ENCODE data around the gene VSIG10L. TPM values are rescaled to one million over a fixed set of nuclear protein-coding genes. Genes with fewer than 3 reads are reported as not detected.

The VSIG10L gene
- total RNA-seq, 2 experiments from 2014 or later, result 0.09 to 1.6 TPM

DNA sequence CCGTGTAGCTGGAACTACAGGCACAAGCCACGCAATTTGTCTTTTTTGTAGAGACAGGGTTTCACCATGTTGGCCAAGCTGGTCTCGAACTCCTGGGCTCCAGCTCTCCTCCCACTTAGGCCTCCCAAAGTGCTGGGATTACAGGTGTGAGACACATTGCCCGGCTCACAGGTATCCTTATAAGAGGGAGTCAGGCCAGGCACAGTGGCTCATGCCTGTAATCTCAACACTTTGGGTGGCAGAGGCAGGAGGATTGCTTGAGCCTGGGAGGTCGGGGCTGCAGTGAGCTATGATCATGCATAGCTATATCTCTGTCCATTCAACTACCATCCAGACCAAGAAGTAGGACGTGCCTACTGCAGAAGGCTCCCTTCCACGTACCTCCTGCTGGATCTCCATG, 40.7 kb downstream of the VSIG10L start:
- H3K4me3 ChIP-seq (ENCODE audit: low read depth, low read length, poor library complexity, severe bottlenecking), result no peak overlapping the region
- POLR2A ChIA-PET, result interaction anchor here (0.6 kb wide), 1 partner anchor 111 kb away, joined by 6 read pairs; no protein-coding TSS in a partner anchor
- H3K79me2 ChIP-seq (ENCODE audit: insufficient read depth, low read depth, low read length), result no peaks in the 10 kb centered on the region
- no peak overlapping the region for H2AFZ ChIP-seq (ENCODE audit: low read length)
- H3K27ac ChIP-seq (ENCODE audit: low read depth, low read length, poor library complexity, severe bottlenecking), result no peak overlapping the region
- CTCF ChIA-PET (ENCODE audit: unreplicated experiment), result no interaction called here
- intact Hi-C loops (cut with micrococcal nuclease; ENCODE audit: unreplicated experiment), result no loop called here
- no peaks in the 10 kb centered on the region for H3K4me1 ChIP-seq (ENCODE audit: insufficient read depth, low read length, poor library complexity, severe bottlenecking)
- no peaks in the 10 kb centered on the region for H3K9me3 ChIP-seq (ENCODE audit: low read length)
- no peaks in the 10 kb centered on the region for H4K20me1 ChIP-seq (ENCODE audit: insufficient read depth, low read length)
- no peak for DNase-seq (ENCODE audit: low spot score)
- TF ChIP-seq EZH2phosphoT487 (IDR thresholded peaks at IDR 0.05; ENCODE audit: borderline replicate concordance, low read depth, low read length) (no peak), CTCF (conservative IDR thresholded peaks at IDR 0.05; ENCODE audit: low read length) (no peak)
- BruUV-seq (replicated peaks), result no TSS peak
- no peak overlapping the region for H3K4me2 ChIP-seq (ENCODE audit: low read length)
- H3K36me3 ChIP-seq (ENCODE audit: insufficient read depth, low read length), result no peaks in the 10 kb centered on the region
- no peaks in the 10 kb centered on the region for H3K9me2 ChIP-seq (ENCODE audit: insufficient read depth, low read length)

DNA sequence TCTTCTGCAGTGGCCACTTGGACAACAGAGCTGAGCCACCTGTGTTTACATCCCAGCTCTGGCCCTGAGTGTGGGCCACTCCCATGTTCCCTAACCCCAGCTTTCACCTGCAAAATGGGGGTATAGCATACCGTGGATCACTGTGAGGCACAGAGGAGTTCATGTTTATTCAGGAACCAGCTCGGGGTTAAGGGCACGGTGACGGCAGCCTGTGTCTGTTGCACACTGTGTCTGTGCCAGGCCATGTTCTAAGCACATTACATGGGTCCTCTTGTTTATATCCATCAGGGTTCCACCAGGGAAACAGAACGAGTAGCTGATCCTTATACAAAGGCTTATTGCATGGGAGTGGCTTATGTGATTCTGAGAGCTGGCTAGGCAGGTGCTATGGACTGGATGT, 44.5 kb downstream of the VSIG10L start:
- H4K20me1 ChIP-seq (ENCODE audit: insufficient read depth, low read length), result no peaks in the 10 kb centered on the region
- H3K79me2 ChIP-seq (ENCODE audit: insufficient read depth, low read depth, low read length), result no peaks in the 10 kb centered on the region
- no peak overlapping the region for H3K4me3 ChIP-seq (ENCODE audit: low read depth, low read length, poor library complexity, severe bottlenecking)
- TF ChIP-seq EZH2phosphoT487 (IDR thresholded peaks at IDR 0.05; ENCODE audit: borderline replicate concordance, low read depth, low read length) (no peak), CTCF (conservative IDR thresholded peaks at IDR 0.05; ENCODE audit: low read length) (no peak)
- intact Hi-C loops (cut with micrococcal nuclease; ENCODE audit: unreplicated experiment), result no loop called here
- no peak overlapping the region for H3K4me2 ChIP-seq (ENCODE audit: low read length)
- POLR2A ChIA-PET, result no interaction called here
- no peaks in the 10 kb centered on the region for H3K36me3 ChIP-seq (ENCODE audit: insufficient read depth, low read length)
- DNase-seq (ENCODE audit: low spot score), result no peak
- H3K4me1 ChIP-seq (ENCODE audit: insufficient read depth, low read length, poor library complexity, severe bottlenecking), result no peaks in the 10 kb centered on the region
- no peak overlapping the region for H3K27ac ChIP-seq (ENCODE audit: low read depth, low read length, poor library complexity, severe bottlenecking)
- no TSS peak for BruUV-seq (replicated peaks)
- H2AFZ ChIP-seq (ENCODE audit: low read length), result no peak overlapping the region
- CTCF ChIA-PET (ENCODE audit: unreplicated experiment), result no interaction called here
- H3K9me2 ChIP-seq (ENCODE audit: insufficient read depth, low read length), result no peaks in the 10 kb centered on the region
- no peaks in the 10 kb centered on the region for H3K9me3 ChIP-seq (ENCODE audit: low read length)

GRCh38 chr19:51296336-51297093, 45.4 kb downstream of the VSIG10L start:
- TF ChIP-seq CTCF (conservative IDR thresholded peaks at IDR 0.05; ENCODE audit: low read length) (peak; percentile 25; the same call in 1 of the 2 replicates), EZH2phosphoT487 (IDR thresholded peaks at IDR 0.05; ENCODE audit: borderline replicate concordance, low read depth, low read length) (no peak)
- H3K4me1 ChIP-seq (ENCODE audit: insufficient read depth, low read length, poor library complexity, severe bottlenecking), result no peaks in the 10 kb centered on the region
- H3K4me2 ChIP-seq (ENCODE audit: low read length), result no peak overlapping the region
- H3K79me2 ChIP-seq (ENCODE audit: insufficient read depth, low read depth, low read length), result no peaks in the 10 kb centered on the region
- no TSS peak for BruUV-seq (replicated peaks)
- DNase-seq (ENCODE audit: low spot score), result no peak
- no peaks in the 10 kb centered on the region for H3K9me3 ChIP-seq (ENCODE audit: low read length)
- POLR2A ChIA-PET, result no interaction called here
- intact Hi-C loops (cut with micrococcal nuclease; ENCODE audit: unreplicated experiment), result no loop called here
- H4K20me1 ChIP-seq (ENCODE audit: insufficient read depth, low read length), result no peaks in the 10 kb centered on the region
- H3K27ac ChIP-seq (ENCODE audit: low read depth, low read length, poor library complexity, severe bottlenecking), result no peak overlapping the region
- H3K36me3 ChIP-seq (ENCODE audit: insufficient read depth, low read length), result no peaks in the 10 kb centered on the region
- H3K4me3 ChIP-seq (ENCODE audit: low read depth, low read length, poor library complexity, severe bottlenecking), result no peak overlapping the region
- CTCF ChIA-PET (ENCODE audit: unreplicated experiment), result no interaction called here
- H2AFZ ChIP-seq (ENCODE audit: low read length), result no peak overlapping the region
- H3K9me2 ChIP-seq (ENCODE audit: insufficient read depth, low read length), result no peaks in the 10 kb centered on the region
